22Rv1 (cell line): ENCODE data around the gene HAPLN3.

Experiments used
- ZFX ChIP-seq: fragments of 450-650 bp; IDR thresholded peaks from 2 replicates; pipeline ENCODE4 v1.6.1; 2017; ENCODE audit warnings: antibody characterized with exemption, borderline replicate concordance
- TF ChIP-seq, protein P1 (sequence below): fragments of 450-650 bp; IDR thresholded peaks from 2 replicates; pipeline ENCODE4 v1.5.1; 2017; ENCODE audit warnings: mild to moderate bottlenecking

DNA sequence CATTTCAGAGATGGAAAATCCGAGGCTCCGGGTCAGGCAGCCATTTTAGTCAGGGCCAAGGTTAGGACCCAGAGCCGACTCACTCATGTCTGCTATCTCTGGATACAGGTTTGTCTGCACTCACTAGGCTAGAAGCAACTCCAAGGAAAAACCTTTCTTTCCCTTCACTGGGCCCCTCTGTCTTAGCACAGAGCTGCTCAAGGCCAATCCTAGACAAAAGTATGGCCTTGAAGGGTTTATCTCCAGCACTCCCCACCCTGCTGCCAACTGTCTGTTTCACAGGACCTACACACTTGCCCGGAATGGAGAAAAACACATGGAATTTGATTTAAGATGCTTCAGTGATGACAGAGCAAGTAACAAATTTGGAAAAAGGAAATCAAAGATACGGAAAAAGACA is 66.6 kb downstream of the HAPLN3 start:
- TF ChIP-seq, protein P1, sequence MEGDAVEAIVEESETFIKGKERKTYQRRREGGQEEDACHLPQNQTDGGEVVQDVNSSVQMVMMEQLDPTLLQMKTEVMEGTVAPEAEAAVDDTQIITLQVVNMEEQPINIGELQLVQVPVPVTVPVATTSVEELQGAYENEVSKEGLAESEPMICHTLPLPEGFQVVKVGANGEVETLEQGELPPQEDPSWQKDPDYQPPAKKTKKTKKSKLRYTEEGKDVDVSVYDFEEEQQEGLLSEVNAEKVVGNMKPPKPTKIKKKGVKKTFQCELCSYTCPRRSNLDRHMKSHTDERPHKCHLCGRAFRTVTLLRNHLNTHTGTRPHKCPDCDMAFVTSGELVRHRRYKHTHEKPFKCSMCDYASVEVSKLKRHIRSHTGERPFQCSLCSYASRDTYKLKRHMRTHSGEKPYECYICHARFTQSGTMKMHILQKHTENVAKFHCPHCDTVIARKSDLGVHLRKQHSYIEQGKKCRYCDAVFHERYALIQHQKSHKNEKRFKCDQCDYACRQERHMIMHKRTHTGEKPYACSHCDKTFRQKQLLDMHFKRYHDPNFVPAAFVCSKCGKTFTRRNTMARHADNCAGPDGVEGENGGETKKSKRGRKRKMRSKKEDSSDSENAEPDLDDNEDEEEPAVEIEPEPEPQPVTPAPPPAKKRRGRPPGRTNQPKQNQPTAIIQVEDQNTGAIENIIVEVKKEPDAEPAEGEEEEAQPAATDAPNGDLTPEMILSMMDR: no peak
- no peak for TF ChIP-seq ZFX
